WTC11 (cell line): ENCODE data around the gene ZNF804B.

Experiments
- AFF4 ChIP-seq: sonication (generic); formaldehyde crosslinking; IDR thresholded peaks from 2 replicates; pipeline ENCODE4 v1.8.1; 2023; ENCODE audit warnings: mild to moderate bottlenecking, missing genetic modification reagents, borderline replicate concordance
- ATF1 ChIP-seq: sonication (generic); formaldehyde crosslinking; IDR thresholded peaks from 2 replicates; pipeline ENCODE4 v1.8.1; 2023; ENCODE audit warnings: mild to moderate bottlenecking, moderate library complexity, missing genetic modification reagents
- CREB1 ChIP-seq: sonication (generic); formaldehyde crosslinking; IDR thresholded peaks from 2 replicates; pipeline ENCODE4 v1.8.0; 2023; ENCODE audit warnings: mild to moderate bottlenecking, missing genetic modification reagents
- CREM ChIP-seq: sonication (generic); formaldehyde crosslinking; IDR thresholded peaks from 2 replicates; pipeline ENCODE4 v1.8.1; 2022; ENCODE audit warnings: mild to moderate bottlenecking, missing genetic modification reagents, moderate library complexity
- CTCF ChIP-seq: fragments of 200-600 bp; IDR thresholded peaks from 2 replicates; pipeline ENCODE4 v1.8.0; 2022; ENCODE audit warnings: antibody characterized with exemption
- ELF4 ChIP-seq: sonication (generic); formaldehyde crosslinking; IDR thresholded peaks from 2 replicates; pipeline ENCODE4 v1.8.1; 2022; ENCODE audit warnings: low read depth, mild to moderate bottlenecking, moderate library complexity, missing genetic modification reagents
- JUN ChIP-seq: sonication (generic); formaldehyde crosslinking; IDR thresholded peaks from 2 replicates; pipeline ENCODE4 v1.8.0; 2023; ENCODE audit warnings: mild to moderate bottlenecking, missing genetic modification reagents
- KAT7 ChIP-seq: sonication (generic); formaldehyde crosslinking; IDR thresholded peaks from 2 replicates; pipeline ENCODE4 v1.8.1; 2023; ENCODE audit warnings: missing genetic modification reagents, mild to moderate bottlenecking, borderline replicate concordance
- TP53 ChIP-seq: sonication (generic); formaldehyde crosslinking; IDR thresholded peaks from 2 replicates; pipeline ENCODE4 v1.8.1; 2023; ENCODE audit warnings: mild to moderate bottlenecking, missing genetic modification reagents
- ZNF281 ChIP-seq: sonication (generic); formaldehyde crosslinking; IDR thresholded peaks from 2 replicates; pipeline ENCODE4 v1.8.0; 2023; ENCODE audit warnings: mild to moderate bottlenecking, missing genetic modification reagents

- TF ChIP-seq CTCF = no peak
- TF ChIP-seq ZNF281 (CRISPR knock-in tag) = no peak
- TF ChIP-seq CREM (CRISPR knock-in tag) = no peak
- TF ChIP-seq ATF1 (CRISPR knock-in tag) = no peak
- no peak for TF ChIP-seq KAT7
- TF ChIP-seq AFF4 (CRISPR knock-in tag) = no peak
- TF ChIP-seq TP53 (CRISPR knock-in tag) = no peak
- no peak for TF ChIP-seq CREB1 (CRISPR knock-in tag)
- no peak for TF ChIP-seq JUN
- no peak for TF ChIP-seq ELF4 (CRISPR knock-in tag)
These were observed 576.6 kb downstream of the ZNF804B start for GRCh38 chr7:89336121-89336520.
